Epidermal melanocyte (primary cell): Measurements from ENCODE around the gene CUX1.
"Not testable (repeated sequence)": the region's sequence is repeated elsewhere in the genome, so short reads cannot be mapped to it uniquely, and the experiment has no call there.

Experiments
- DNase-seq: peaks from one replicate; pipeline ENCODE4 v3.0.0; 2011; ENCODE audit warnings: low spot score; ENCODE audit not compliant: insufficient read length

The CUX1 gene

GRCh38 chr7:101976411-101976810, 159.0 kb downstream of the CUX1 start:
- DNase-seq: no peak

- DNase-seq: no peak
These were observed 159.8 kb downstream of the CUX1 start for GRCh38 chr7:101977249-101977648.

DNA sequence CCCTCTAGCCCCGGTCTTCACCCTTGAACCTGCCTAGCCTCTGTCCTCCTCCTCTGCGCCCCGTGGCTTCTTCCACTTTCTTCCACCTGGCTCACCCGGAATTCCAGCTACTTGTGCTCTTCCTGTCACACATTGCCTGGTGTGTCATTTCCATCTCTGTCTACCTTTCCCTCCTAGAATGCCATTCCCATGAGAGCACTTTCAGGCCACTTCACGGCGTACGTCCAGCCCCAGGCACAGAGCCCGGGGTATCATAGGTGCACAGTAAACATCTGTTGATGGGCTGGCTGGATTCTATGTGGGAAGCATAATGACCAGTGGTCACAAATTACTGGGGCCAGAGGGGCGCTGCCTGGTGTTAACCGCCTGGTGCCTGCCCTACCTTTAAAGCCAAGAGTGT, 161.3 kb downstream of the CUX1 start:
- no peak for DNase-seq

GRCh38 chr7:101983147-101983811, 165.9 kb downstream of the CUX1 start:
- DNase-seq: no peak

DNA sequence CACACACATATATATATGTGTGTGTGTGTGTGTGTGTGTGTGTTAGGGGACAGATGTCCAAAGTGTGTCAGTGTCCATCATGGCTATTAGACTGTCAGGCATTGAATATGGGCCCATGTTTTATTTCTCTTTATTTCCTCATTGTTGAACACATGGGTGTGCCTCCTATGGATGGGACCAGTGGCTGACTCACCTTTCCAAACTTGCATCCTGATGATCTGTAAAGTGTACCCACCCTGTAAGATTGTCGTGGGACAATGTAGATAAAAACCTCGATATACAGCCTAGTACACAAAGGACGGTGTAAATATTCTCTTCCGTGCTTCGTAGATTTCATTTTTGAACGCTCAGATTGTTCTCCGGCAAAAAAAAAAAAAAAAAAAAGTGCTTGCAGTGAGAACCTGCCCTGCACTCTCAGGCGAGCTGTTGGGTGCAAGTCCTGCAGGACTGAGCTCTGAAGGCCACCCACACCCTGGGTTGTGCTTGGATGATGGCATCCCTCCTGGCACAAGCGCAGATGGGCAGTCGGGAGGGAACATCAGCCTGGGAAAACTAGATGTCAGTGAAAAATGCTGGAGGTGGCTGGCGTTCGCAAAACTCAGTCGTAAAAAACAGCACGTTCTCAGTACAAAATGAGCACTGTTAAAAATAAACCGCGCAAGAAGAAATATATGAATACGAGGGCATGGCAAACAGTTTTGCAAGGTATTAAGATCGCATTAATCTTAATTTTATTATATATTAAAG, 166.9 kb downstream of the CUX1 start:
- no peak for DNase-seq

GRCh38 chr7:101985057-101985902, 167.9 kb downstream of the CUX1 start:
- DNase-seq: no peak

GRCh38 chr7:101985903-101986734, 168.7 kb downstream of the CUX1 start:
- DNase-seq: no peak

- no peak for DNase-seq
These were observed 170.1 kb downstream of the CUX1 start for GRCh38 chr7:101987494-101987893.

GRCh38 chr7:101988060-101988459, 170.6 kb downstream of the CUX1 start:
- DNase-seq: not testable (repeated sequence)

- DNase-seq: no peak
These were observed 171.1 kb downstream of the CUX1 start for GRCh38 chr7:101988513-101988912.

DNA sequence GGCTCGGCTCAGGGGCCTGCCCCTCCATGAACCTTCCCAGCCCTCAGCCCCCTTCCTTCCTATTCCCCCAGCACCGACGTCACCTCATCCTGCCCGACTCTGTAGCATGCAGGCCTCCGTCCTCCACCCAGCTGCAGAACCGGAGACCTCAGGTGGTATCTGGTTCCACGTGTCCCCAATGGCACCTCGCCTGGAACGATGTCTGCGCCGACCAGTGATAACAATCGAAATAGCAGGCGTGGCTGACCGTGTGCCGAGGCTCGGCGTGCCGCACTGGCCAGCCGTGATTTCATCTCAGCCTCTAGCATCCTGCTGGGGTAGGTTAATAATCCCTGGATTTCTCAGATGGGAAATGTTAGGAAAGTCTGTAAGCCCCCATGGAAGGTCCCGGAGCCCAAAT, 171.7 kb downstream of the CUX1 start:
- no peak for DNase-seq

DNA sequence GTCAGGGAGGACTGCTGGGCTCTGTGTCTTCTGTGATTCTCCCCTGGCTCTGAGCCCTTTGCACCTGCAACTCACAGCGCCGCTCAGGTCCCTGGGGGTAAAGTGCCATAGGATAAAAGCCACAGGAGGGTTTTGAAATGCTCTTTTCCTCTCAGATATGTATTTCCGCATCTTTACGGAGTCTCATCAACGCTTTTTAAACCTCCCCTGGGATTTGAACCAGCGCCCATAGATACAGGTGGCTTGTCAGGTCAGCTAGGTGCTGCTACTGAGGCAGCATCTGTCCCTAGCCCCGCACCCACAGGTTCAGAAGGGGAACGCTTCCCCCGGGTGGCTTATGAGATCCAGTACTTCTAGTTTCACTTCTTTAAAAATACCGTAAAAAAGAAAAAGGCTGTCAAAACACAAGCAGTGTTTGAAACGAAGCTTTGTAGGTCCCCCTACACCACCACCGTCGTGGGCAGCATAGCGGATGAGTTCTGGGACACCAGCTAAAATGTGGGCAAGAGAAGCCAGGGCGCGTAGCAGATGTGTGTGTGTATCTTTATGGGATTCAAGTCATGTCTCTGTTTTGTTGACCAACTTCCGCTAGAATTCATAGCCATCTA, 173.5 kb downstream of the CUX1 start:
- DNase-seq: no peak

GRCh38 chr7:101991860-101992259, 174.4 kb downstream of the CUX1 start:
- DNase-seq: no peak

GRCh38 chr7:101993311-101993710, 175.9 kb downstream of the CUX1 start:
- DNase-seq: no peak

- DNase-seq: no peak
These were observed 177.7 kb downstream of the CUX1 start for GRCh38 chr7:101995121-101995520.

- DNase-seq: no peak
These were observed 178.8 kb downstream of the CUX1 start for GRCh38 chr7:101996131-101996691.

GRCh38 chr7:101996876-101997275, 179.4 kb downstream of the CUX1 start:
- no peak for DNase-seq

GRCh38 chr7:101998029-101998905, 180.8 kb downstream of the CUX1 start:
- no peak for DNase-seq

GRCh38 chr7:101998906-101999240, 181.4 kb downstream of the CUX1 start:
- no peak for DNase-seq

GRCh38 chr7:101999393-101999792, 182.0 kb downstream of the CUX1 start:
- no peak for DNase-seq
